ENCODE results near the gene C3.
"Not testable (repeated sequence)": the region's sequence is repeated elsewhere in the genome, so short reads cannot be mapped to it uniquely, and the experiment has no call there.

C3 gene

DNA sequence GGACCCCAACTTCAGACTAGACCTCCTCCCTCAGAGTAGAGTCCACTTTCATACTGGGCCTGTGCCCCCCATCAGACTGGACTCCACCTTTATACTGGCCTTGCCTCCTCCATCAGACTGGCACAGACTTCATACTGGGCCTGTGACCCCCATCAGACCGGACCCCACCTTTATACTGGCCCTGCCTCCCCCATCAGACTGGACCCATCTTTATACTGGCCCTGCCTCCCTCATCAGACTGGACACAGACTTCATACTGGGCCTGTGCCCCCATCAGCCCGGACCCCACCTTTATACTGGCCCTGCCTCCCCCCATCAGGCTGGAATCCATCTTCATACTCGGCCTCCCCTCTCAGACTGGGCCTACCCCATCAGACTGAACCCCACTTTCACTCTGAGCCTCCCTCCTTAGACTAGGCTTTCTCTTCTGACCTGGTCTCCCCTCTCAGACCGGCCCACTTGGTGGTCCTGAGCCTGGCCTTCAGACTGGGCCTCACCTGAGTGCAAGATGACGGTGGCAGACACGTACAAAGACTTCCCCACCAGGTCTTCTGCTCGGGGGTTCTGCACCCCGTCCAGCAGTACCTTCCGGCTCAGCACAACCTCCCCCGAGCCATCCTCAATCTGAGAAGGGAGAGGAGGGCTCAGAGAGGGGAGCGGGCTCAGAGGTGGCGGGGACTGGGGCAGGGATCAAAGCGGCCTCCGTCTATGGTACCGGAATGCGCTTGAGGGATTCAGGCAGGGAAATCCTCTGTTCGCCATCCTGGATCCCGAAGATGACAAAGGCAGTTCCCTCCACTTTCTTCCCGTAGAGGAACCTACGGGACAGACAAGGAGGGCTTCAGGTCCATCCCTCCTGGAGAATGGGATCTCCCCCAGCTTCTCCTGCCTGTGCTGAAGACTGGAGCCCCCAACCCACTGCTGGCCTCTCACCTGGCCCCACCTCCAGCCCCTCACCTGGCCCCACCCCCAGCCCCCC, 7.5 kb downstream of the C3 start:
- no peak for DNase-seq

DNA sequence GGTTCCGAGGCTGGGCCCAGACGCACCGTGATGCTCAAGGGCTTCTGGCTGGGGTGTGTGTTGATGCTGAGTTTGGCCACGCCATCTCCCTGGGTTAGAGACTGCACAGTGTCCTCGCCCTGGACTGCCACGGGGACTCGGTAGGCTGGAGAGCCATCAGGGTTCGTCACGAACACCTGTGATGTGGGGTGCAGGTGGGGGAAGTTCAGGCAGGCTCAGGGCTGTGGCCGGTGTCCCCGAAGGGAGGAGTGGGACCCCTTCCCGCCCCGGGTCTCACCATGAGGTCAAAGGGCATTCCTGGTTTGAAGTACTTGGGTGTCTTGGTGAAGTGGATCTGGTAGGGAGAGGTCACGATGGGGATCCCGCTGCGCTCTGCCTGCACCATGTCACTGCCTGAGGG, 8.2 kb downstream of the C3 start:
- no peak for DNase-seq

DNA sequence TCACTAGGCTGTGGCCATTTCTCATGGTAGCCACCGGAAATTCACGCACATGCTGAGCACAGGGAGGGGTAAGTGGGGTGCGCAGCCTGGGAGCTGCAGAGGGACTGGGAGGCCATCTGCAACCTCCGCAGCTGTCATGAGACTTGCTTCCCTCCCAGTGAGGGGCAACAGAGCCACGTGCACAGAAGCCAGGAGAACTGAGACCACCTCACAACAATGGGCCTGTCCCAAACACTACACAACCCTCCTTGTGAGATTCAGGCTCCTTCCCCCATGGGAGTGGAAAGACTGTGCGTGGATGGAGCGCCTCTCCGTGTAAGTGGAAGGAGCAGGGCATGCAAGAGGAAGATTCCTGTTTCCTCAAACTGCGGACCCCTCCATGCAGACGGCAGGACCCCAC, 8.8 kb downstream of the C3 start:
- no peak for DNase-seq

DNA sequence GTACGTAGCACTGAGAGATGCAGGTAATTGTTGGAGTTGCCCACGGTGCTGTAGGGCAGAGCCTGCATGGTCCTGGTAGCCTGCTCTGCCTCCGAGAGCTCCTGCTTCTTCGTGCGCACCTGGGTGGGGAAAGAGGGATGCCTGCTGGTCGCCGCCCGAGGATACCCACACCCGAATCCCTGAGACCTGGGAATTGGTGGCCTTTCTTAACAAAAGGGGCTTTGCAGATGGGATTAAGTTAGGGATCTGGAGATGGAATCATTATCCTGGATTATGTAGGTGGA, 9.4 kb downstream of the C3 start:
- no peak for DNase-seq

DNA sequence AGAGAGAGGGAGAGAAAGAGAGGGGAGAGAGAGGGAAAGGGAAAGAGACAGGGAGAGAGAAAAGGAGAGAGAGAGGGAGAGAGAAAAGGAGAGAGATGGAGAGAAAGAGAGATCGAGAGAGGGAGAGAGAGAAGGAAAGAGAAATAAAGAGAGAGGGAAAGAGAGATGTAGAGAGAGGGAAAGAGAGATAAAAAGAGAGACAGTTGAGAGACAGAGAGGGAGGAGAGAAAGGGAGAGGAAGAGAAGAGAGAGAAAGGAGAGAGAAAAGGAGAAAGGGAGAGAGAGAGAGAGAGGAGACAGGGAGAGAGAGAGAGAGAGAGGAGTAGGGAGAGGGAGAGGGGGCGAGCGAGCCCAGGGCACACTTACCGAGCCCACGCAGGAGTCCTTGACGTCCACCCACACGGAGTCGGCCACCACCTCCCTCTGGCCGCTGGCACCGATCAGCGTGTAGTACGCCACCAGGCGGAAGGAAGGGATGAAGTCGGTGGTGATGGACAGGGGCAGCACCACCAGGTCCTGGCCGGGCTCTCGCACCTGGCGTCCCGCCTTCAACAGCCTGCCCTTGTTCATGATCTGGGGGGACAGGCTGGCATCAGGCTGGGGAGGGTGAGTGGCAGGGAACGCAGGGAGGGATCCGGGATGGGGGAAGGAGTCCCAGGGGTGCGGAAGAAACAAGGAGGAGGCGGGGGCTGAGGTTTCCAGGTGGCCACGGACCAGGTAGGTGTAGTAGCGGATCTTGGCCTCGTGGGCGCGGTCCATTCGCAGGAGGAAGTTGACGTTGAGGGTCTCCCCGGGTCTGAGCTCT, 10.0 kb downstream of the C3 start:
- peak in 1 of 2 donors; percentile 62 for DNase-seq

DNA sequence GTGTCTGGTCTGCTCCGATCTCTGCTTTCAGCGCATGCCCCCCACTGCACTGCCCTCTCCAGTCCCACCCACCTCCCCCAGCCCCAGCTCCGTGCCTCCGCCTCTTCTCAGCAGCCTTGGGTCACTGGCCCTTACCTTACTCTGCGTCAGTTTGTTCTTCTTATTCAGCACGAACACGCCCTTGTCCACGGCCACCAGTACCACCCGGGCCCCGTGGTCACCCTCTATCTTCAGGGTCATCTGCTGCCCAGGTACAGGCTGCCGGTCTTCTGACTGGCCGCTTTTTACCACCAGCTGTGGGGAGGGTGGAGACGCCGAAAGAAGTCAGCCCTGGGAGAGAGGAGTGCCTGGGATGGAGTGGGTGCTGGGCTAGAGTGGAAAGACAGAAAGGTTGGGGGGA, 10.9 kb downstream of the C3 start:
- no peak for DNase-seq

DNA sequence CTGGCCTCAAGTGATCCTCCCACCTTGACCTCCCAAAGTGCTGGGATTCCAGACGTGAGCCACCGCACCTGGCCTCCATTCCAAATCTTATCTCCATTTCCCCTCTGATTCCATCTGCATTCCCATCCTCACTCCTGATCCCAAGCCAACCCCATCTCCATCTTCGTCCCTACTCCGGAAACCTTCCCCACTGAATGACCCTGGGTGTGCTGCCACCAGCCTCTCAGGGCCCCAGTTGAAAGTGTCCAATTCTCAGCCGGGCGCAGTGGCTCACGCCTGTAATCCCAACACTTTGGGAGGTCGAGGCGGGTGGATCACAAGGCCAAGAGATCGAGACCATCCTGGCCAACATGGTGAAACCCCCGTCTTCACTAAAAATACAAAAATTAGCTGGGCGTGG, 11.5 kb downstream of the C3 start:
- not testable (repeated sequence) for DNase-seq

DNA sequence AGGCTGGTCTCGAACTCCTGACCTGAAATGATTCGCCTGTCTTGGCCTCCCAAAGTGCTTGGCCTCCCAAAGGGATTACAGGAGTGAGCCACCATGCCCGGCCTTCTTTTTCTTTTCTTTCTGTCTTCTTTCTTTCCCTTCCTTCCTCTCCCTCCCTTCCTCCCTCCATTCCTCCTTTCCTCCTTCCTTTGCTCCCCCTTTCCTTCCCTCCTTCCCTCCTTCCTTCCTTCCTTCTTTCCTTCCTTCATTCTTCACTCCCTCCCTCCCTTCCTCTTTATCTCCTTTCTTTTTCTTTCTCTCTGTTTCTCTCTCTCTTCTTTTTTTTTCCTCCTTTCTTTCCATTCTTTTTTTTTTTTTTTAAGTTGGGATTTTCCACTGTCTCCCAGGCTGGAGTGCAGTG, 12.1 kb downstream of the C3 start:
- DNase-seq, result no peak

DNA sequence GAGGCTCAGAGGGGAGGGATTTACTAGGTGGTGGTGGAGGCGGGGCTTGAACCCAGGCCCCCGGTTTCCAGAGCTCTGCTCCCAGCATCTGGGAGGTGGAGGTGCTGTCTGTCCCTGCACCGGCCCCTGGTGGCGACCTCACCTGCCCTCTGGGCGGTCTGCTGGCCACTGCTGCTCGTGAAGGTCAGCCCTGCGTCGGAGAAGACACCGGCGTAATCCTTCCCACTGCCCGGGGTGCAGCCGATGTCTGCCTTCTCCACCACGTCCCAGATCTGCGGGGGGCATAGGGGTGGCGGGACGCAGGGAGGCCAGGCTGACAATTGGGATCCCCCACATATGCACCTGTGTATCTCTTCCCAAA, 12.8 kb downstream of the C3 start:
- no peak for DNase-seq

DNA sequence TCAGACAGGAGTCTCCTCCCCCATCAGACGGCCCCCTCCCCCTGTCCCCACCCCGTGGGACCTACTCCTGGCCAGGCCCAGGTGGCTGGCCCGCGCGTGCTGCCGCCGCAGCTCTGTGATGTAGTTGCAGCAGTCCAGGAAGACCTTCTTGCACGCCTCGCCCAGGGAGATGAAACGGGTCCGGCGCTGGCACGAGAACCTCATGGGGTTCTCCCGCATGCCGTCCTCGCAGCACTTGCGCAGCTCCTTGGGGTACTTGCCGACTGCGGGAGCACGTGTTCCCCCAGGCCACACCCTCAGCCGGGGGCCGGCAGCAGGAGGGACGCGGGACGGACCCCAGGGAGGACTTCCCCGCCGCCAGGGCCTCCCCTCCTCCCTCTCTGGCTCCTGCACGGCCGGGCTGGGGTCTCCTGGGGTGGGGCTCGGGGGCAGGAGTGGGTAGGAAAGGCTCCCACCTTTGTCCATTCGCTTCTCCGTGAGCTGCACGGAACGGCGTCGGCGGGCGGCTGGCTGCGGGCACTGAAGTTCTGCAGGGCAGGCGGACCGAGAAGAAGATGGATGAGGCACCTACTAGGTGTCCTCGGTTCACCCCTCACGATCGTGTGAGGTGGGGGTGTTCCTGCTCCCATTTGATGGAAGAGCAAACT, 13.3 kb downstream of the C3 start:
- no peak for DNase-seq

DNA sequence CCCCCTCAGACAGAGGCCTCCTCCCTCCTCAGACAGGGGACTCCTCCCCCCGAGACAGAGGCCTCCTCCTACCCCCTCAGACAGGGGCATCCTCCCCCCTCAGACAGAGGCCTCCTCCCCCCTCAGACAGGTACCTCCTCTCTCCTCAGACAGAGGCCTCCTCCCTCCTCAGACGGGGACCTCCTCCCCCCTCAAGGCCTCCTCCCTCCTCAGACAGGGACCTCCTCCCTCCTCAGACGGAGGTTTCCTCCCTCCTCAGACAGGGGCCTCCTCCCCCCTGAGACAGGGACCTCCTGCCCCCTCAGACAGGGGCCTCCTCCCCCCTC, 13.9 kb downstream of the C3 start:
- no peak for DNase-seq

DNA sequence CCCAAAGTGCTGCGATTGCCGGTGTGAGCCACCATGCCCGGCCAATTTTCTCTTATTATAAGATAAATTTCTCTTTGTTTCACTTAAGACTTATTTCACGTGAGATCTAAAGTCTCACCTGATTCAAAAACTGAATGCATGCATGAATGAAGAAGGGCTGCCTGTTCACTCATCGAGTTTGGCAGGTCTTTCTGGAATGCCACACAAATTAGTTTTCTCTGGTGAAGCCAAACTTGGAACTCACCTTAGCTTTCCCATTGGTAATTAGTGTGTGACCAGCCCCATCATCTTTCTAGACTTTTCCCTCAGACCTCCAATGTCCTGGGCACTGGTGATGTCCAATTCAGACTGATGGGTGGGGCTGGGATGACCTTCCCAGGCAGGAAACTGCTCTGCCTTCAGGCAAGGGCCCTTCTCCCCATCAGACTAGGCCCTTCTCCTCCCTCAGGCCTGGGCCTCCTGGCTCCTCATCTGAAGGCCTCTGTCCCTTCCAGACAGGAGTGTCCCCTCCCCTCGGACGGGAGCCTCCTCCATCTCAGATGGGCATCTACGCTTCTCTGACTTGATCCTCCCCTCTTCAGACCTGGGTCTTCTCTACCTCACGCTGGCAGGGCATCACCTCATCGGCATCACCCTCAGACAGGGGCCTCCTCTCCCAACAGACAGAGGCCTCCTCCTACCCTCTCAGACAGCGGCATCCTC, 14.4 kb downstream of the C3 start:
- DNase-seq, result no peak

DNA sequence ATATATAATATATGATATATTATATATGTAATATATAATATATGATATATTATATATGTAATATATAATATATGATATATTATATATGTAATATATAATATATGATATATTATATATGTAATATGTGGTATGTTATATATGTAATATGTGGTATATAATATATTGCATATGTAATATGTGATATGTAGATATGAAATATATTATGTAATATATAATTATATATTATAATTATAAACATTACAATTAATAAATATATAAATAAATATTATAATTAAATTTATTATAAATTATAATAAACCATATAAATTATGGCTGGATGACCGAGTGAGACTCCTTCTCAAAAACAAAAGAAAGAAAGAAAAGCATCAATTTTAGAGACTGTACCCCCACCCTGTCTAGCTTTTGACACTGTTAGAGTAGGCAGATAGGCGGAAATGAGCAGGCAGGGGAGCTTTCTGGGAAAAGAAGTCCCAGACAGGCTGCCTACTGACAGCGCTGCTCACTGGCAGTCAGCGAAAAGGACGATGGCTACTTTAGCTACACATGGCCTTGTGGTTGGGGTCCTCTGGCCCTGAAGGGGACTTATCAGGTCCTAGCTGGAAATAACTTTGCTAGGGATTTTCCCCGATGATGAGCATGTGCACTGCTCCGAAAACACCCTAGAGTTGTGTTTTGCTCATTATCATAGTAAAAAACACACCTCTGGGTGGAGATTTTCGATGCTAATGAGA, 19.7 kb downstream of the C3 start:
- DNase-seq, result no peak

DNA sequence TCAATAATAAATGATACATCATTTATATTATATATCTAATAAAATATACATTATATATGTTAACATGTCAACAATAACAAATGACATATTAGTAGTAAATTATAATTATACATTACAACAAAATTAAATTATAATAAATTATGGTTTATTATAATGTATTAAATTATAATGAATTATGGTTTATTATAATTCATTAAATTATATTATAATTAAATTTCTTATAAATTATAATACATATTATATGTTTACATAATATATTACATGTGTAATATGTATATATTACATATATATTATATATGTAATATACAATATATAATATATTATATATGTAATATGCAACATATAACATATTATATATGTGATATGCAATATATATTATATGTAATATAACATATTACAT, 20.5 kb downstream of the C3 start:
- no peak for DNase-seq

DNA sequence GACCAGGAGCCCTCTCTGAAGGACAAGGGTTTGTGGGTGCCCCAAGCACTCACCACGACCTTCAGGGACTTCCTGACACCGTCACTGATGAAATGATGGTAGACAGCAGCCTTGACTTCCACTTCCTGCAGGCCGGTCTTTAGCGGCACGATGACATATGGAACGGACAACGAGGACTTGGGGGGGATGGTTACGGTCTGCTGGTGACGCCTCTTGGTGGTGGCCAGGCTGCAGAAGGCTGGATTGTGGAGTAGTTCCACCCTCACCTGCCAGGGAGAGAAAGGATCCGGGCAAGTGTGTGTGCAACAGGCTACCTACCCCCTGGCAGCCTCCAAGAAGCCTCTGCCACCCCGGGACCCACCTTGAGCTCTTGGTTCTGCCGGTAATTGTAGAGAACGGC, 23.2 kb downstream of the C3 start:
- no peak for DNase-seq

DNA sequence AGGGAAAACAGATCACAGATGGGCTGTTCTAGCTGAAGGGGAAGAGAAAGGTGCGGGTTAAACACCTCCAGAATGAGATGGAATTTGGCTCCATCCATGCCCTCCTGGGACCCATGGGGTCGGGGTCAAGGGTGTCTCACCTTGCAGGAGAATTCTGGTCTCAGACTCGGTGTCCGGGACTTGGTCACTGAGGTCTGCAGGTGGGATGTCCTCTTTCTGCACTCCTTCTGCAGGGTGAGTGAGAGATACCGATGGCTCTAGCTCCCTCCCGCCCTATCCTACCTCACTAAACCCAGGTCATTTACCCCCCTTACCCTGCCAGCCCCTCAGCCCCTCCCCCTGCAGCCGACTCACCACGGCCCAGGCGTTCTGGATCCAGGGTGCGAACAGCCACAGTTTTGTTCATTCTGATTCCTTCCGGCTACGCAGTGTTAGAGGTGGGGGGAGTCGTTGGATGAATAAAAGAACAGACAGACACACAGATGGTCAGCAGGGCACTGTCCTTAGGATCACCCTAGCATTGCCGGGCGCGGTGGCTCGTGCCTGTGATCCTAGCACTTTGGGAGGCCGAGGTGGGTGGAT, 24.1 kb downstream of the C3 start:
- no peak for DNase-seq

DNA sequence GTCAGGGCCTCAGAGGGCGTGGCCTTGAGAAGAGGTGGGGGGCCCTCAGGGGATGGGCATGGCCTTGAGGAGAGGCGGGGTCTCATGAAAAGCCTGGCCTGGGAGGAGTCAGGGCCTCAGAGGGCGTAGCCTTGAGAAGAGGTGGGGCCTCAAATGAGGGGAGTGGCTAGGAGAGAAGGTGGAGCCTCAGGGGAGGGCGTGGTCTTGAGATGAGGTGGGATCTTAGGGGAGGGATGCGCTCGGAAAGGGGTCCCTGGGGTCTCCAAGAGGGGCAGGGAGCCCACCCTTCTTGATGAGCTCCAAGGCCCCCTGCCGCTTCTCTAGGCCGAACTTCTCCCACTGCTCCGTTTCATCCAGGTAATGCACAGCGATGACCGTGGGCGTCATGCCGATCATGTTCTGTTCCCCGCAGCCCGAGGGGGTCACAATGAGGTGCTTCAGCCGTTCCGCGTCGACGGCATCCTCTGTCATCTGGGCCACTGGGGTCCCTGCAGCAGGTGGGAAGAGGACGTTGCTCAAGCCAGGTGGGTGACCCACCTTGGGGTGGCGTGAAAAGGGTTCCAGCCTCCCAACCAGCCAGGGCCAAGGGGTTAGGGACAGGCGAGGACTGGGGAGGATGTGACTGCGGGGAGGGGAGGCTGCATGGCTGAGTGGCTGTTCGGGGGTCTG, 26.2 kb downstream of the C3 start:
- DNase-seq, result no peak

DNA sequence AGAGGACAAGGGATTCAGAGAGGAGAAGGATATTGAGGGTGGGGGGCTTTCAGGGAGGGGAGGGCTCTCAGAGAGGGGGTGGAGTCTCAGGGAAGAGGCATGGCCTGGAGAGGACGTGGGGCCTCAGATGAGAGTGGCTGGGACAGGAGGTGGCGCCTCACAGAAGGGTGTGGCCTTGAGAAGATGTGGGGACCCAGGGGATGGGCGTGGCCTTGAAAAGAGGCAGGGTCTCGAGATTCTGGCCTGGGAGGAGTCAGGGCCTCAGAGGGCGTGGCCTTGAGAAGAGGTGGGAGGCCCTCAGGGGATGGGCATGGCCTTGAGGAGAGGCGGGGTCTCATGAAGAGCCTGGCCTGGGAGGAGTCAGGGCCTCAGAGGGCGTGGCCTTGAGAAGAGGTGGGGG, 26.8 kb downstream of the C3 start:
- DNase-seq, result no peak

DNA sequence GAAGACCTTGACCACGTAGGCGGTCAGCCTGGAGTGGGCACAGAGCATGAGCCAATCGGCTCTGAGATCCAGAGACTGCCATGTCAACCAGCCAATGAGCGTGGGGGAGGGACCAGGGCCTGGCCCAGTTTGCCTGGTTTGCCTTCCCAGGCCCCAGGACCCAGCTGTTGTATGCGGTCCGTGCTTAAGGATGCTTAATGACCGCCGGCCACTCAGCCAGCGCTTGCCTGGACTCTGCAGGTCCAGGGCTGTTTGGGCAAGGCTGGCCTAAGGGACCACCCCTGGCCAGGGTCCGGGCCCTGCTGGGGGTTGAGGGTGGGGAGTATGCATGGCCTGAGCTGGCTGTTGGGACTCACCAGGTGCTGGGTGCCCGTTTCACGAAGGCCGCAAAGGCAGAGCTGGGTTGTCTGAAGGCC, 27.4 kb downstream of the C3 start:
- no peak for DNase-seq

DNA sequence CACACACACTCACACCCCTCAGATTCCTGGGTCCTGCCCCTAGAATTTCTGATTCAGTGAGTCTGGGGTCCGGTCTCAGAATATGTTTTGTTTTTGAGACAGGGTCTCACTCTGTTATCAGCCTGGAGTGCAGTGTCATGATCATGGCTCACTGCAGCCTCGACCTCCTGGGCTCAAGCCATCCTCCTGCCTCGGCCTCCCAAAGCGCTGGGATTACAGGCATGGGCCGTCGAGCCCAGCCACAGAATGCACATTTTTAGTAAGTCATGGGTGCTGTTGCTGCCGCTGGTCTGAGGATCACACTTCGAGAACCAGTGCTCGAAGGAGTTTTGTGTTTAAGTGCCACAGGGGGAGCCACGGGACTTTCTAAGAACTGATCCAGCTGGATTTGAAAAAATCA, 28.4 kb downstream of the C3 start:
- DNase-seq, result no peak

DNA sequence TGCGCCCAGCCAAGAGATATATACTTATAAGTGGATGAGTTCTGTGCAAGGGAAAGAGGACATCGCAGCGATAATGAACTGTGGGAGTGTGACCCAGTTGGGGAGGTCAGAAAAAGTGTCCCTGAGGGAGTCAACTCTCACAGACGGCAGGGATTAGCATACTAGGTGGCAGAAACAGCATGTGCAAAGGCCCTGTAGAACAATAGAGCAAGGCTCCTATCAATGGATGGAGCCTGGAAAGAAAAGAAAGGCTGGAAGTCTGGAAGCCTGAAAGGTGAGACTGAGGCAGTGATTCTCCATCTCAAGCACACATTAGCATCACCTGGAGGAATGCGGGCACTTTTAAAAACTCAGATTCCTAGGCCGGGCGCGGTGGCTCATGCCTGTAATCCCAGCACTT, 29.1 kb downstream of the C3 start:
- DNase-seq, result no peak
